ENCODE results near the gene ARRB1.

DNA sequence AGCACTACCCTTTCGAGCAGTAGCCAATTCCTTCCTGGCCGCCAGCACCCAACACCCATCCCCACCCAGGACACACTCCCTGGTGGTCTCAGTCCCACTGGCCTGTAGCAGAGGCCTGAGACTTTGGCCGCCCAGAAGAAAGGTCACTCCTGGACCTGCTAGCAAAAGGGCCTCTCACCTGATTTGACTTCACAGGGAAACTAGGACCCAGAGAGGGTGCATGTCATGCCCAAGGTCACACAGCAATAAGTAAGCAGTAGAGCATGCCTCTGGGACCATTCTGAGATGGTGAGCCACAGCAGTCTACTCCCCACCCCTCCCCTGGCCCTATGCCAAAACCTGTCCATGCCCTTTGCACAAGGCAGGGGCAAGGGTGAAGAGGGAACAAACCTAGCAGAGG is 7.3 kb downstream of the ARRB1 start:
- TF ChIP-seq TAF1 (CRISPR knock-in tag; IDR thresholded peaks at IDR 0.05) (no peak), BRD4 (CRISPR knock-in tag; IDR thresholded peaks at IDR 0.05) (no peak), NFYB (CRISPR knock-in tag; IDR thresholded peaks at IDR 0.05) (no peak), PREB (CRISPR knock-in tag; IDR thresholded peaks at IDR 0.05) (no peak), ELF4 (CRISPR knock-in tag; IDR thresholded peaks at IDR 0.05; ENCODE audit: borderline replicate concordance) (no peak), EZH2 (conservative IDR thresholded peaks at IDR 0.05; ENCODE audit: low read depth, low read length) (no peak), DMTF1 (CRISPR knock-in tag; IDR thresholded peaks at IDR 0.05) (no peak), NR1H2 (CRISPR knock-in tag; IDR thresholded peaks at IDR 0.05; ENCODE audit: borderline replicate concordance, low read depth) (no peak), DPF2 (CRISPR knock-in tag; IDR thresholded peaks at IDR 0.05; ENCODE audit: borderline replicate concordance, low read depth) (no peak), ZNF33B (CRISPR knock-in tag; IDR thresholded peaks at IDR 0.05) (no peak)
- TF ChIP-seq, protein P1, sequence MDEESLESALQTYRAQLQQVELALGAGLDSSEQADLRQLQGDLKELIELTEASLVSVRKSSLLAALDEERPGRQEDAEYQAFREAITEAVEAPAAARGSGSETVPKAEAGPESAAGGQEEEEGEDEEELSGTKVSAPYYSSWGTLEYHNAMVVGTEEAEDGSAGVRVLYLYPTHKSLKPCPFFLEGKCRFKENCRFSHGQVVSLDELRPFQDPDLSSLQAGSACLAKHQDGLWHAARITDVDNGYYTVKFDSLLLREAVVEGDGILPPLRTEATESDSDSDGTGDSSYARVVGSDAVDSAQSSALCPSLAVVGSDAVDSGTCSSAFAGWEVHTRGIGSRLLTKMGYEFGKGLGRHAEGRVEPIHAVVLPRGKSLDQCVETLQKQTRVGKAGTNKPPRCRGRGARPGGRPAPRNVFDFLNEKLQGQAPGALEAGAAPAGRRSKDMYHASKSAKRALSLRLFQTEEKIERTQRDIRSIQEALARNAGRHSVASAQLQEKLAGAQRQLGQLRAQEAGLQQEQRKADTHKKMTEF (CRISPR knock-in tag; IDR thresholded peaks at IDR 0.05) = no peak
